Astrocyte (in vitro differentiated cells and primary cell): ENCODE results near the gene BBS9.

Experiments
- CTCF ChIP-seq: IDR thresholded peaks from 2 replicates; pipeline ENCODE4 v1.5.1; 2011; ENCODE audit warnings: low read depth, mild to moderate bottlenecking, inconsistent platforms, low read length, moderate library complexity; ENCODE audit not compliant: insufficient read depth
- EZH2 ChIP-seq: IDR thresholded peaks from 2 replicates; pipeline ENCODE4 v1.6.1; 2012; ENCODE audit warnings: mild to moderate bottlenecking, low read length, inconsistent platforms; ENCODE audit not compliant: insufficient read depth

GRCh38 chr7:33191340-33191739 lies 62.0 kb downstream of the BBS9 start:
- TF ChIP-seq EZH2 (no peak), CTCF (no peak)
